ENCODE data around the gene SLC51A. TPM values are rescaled to one million over a fixed set of nuclear protein-coding genes. Genes with fewer than 3 reads are reported as not detected.
A peak's percentile ranks its signal among the peaks of the same experiment; 100 is the strongest.

Gene SLC51A
- total RNA-seq, 2 experiments from 2014 or later, result not detected

GRCh38 chr3:196227629-196228493 lies 11.5 kb downstream of the SLC51A start:
- no peak overlapping the region for H3K4me2 ChIP-seq (ENCODE audit: low read length)
- no peaks in the 10 kb centered on the region for H3K9me2 ChIP-seq (ENCODE audit: insufficient read depth, low read length)
- TF ChIP-seq CTCF (conservative IDR thresholded peaks at IDR 0.05; ENCODE audit: low read length) (peak; percentile 43; the same call in 1 of the 2 replicates), EZH2phosphoT487 (IDR thresholded peaks at IDR 0.05; ENCODE audit: borderline replicate concordance, low read depth, low read length) (no peak)
- no peak overlapping the region for H2AFZ ChIP-seq (ENCODE audit: low read length)
- intact Hi-C loops (cut with micrococcal nuclease; ENCODE audit: unreplicated experiment), result no loop called here
- ChIA-PET POLR2A (interaction anchor here (0.6 to 0.8 kb wide), 2 partner anchors 374 to 1642 kb away, joined by 3 to 4 read pairs; no protein-coding TSS in a partner anchor), CTCF (ENCODE audit: unreplicated experiment) (no interaction called here)
- H3K9me3 ChIP-seq (ENCODE audit: low read length), result no peaks in the 10 kb centered on the region
- no peak overlapping the region for H3K27ac ChIP-seq (ENCODE audit: low read depth, low read length, poor library complexity, severe bottlenecking)
- H4K20me1 ChIP-seq (ENCODE audit: insufficient read depth, low read length), result no peaks in the 10 kb centered on the region
- no peak for DNase-seq (ENCODE audit: low spot score)
- no peak overlapping the region for H3K4me3 ChIP-seq (ENCODE audit: low read depth, low read length, poor library complexity, severe bottlenecking)
- H3K79me2 ChIP-seq (ENCODE audit: insufficient read depth, low read depth, low read length), result no peaks in the 10 kb centered on the region
- no peaks in the 10 kb centered on the region for H3K36me3 ChIP-seq (ENCODE audit: insufficient read depth, low read length)
- no peaks in the 10 kb centered on the region for H3K4me1 ChIP-seq (ENCODE audit: insufficient read depth, low read length, poor library complexity, severe bottlenecking)
- BruUV-seq (replicated peaks), result no TSS peak

GRCh38 chr3:196232154-196232881 lies 16.0 kb downstream of the SLC51A start:
- Histone ChIP-seq H3K9me2 (ENCODE audit: insufficient read depth, low read length) (no peaks in the 10 kb centered on the region), H3K27ac (ENCODE audit: low read depth, low read length, poor library complexity, severe bottlenecking) (no peak overlapping the region), H3K4me3 (ENCODE audit: low read depth, low read length, poor library complexity, severe bottlenecking) (no peak overlapping the region), H3K79me2 (ENCODE audit: insufficient read depth, low read depth, low read length) (no peaks in the 10 kb centered on the region), H4K20me1 (ENCODE audit: insufficient read depth, low read length) (no peaks in the 10 kb centered on the region), H2AFZ (ENCODE audit: low read length) (no peak overlapping the region), H3K4me2 (ENCODE audit: low read length) (no peak overlapping the region), H3K9me3 (ENCODE audit: low read length) (no peaks in the 10 kb centered on the region), H3K4me1 (ENCODE audit: insufficient read depth, low read length, poor library complexity, severe bottlenecking) (no peaks in the 10 kb centered on the region), H3K36me3 (ENCODE audit: insufficient read depth, low read length) (0 out of 2 replicates have a peak, but pooled peaks cover 3% of the 10 kb centered on the region)
- intact Hi-C loops (cut with micrococcal nuclease; ENCODE audit: unreplicated experiment), result no loop called here
- BruUV-seq (replicated peaks), result no TSS peak
- CTCF ChIA-PET (ENCODE audit: unreplicated experiment), result no interaction called here
- no peak for TF ChIP-seq EZH2phosphoT487 (IDR thresholded peaks at IDR 0.05; ENCODE audit: borderline replicate concordance, low read depth, low read length)
- DNase-seq (ENCODE audit: low spot score), result no peak
- POLR2A ChIA-PET, result no interaction called here

GRCh38 chr3:196232882-196233251 lies 16.5 kb downstream of the SLC51A start:
- no peak for DNase-seq (ENCODE audit: low spot score)
- H3K36me3 ChIP-seq (ENCODE audit: insufficient read depth, low read length), result 0 out of 2 replicates have a peak, but pooled peaks cover 7% of the 10 kb centered on the region
- no peak overlapping the region for H2AFZ ChIP-seq (ENCODE audit: low read length)
- no peak overlapping the region for H3K27ac ChIP-seq (ENCODE audit: low read depth, low read length, poor library complexity, severe bottlenecking)
- no TSS peak for BruUV-seq (replicated peaks)
- no peak for TF ChIP-seq CTCF (conservative IDR thresholded peaks at IDR 0.05; ENCODE audit: low read length)
- TF ChIP-seq EZH2phosphoT487 (IDR thresholded peaks at IDR 0.05; ENCODE audit: borderline replicate concordance, low read depth, low read length), result no peak
- CTCF ChIA-PET (ENCODE audit: unreplicated experiment), result no interaction called here
- H3K9me2 ChIP-seq (ENCODE audit: insufficient read depth, low read length), result no peaks in the 10 kb centered on the region
- intact Hi-C loops (cut with micrococcal nuclease; ENCODE audit: unreplicated experiment), result no loop called here
- no peak overlapping the region for H3K4me2 ChIP-seq (ENCODE audit: low read length)
- H4K20me1 ChIP-seq (ENCODE audit: insufficient read depth, low read length), result no peaks in the 10 kb centered on the region
- POLR2A ChIA-PET, result no interaction called here
- H3K4me3 ChIP-seq (ENCODE audit: low read depth, low read length, poor library complexity, severe bottlenecking), result no peak overlapping the region
- H3K79me2 ChIP-seq (ENCODE audit: insufficient read depth, low read depth, low read length), result no peaks in the 10 kb centered on the region
- no peaks in the 10 kb centered on the region for H3K9me3 ChIP-seq (ENCODE audit: low read length)
- H3K4me1 ChIP-seq (ENCODE audit: insufficient read depth, low read length, poor library complexity, severe bottlenecking), result no peaks in the 10 kb centered on the region

Measured in OCI-LY7 (cell line).